ENCODE results near the gene NCOA7. TPM values are rescaled to one million over a fixed set of nuclear protein-coding genes. Genes with fewer than 3 reads are reported as not detected.

NCOA7 gene
- total and polyA plus RNA-seq, 9 of the 15 experiments (the other 6 are each of a cell fraction or from before 2014, with no cell fraction given) = 5.8 to 14.6 (median 9.3) TPM

- no peak for TF ChIP-seq PTRF (tag; IDR thresholded peaks at IDR 0.05)
- TF ChIP-seq ZNF609 (CRISPR knock-in tag; IDR thresholded peaks at IDR 0.05; ENCODE audit: borderline replicate concordance) = no peak; the same call in 1 of the 2 replicates
- TF ChIP-seq SPI1 (IDR thresholded peaks at IDR 0.05; ENCODE audit: borderline replicate concordance, low read depth, low read length) = peak; percentile 56; the same call in 1 of the 2 replicates
- TF ChIP-seq RBM34 (IDR thresholded peaks at IDR 0.05; ENCODE audit: borderline replicate concordance, insufficient read depth, low read length) = no peak
- TF ChIP-seq TAF15 (IDR thresholded peaks at IDR 0.05; ENCODE audit: low read depth, low read length) = no peak
- no peak for TF ChIP-seq XRCC3 (IDR thresholded peaks at IDR 0.05)
- TF ChIP-seq MLX (CRISPR knock-in tag; conservative IDR thresholded peaks at IDR 0.05) = no peak
- TF ChIP-seq SIN3A (IDR thresholded peaks at IDR 0.05; ENCODE audit: borderline replicate concordance in 2 of 2, control insufficient read depth in 1 of 2, low read depth in 2 of 2, low read length in 2 of 2) = peak in 1 of 2 experiments; percentile 69; a peak in 1 of 4 replicates
- peak; percentile 87 for TF ChIP-seq HMGN3 (IDR thresholded peaks at IDR 0.05; ENCODE audit: borderline replicate concordance, extremely low read depth, insufficient read length, low read depth, low read length)
- peak; percentile 84 for TF ChIP-seq NCOA6 (IDR thresholded peaks at IDR 0.05)
- TF ChIP-seq BACH1 (tag; IDR thresholded peaks at IDR 0.05) = no peak
- peak; percentile 89 for TF ChIP-seq POLR2H (tag; IDR thresholded peaks at IDR 0.05; ENCODE audit: low read depth)
- TF ChIP-seq KLF13 (tag; IDR thresholded peaks at IDR 0.05; ENCODE audit: borderline replicate concordance, low read depth) = peak; percentile 72
- TF ChIP-seq TCF7 (IDR thresholded peaks at IDR 0.05; ENCODE audit: borderline replicate concordance) = peak; percentile 99
- TF ChIP-seq MTF1 (CRISPR knock-in tag; IDR thresholded peaks at IDR 0.05; ENCODE audit: borderline replicate concordance) = no peak
- TF ChIP-seq SRSF9 (IDR thresholded peaks at IDR 0.05; ENCODE audit: borderline replicate concordance, low read depth, low read length) = no peak
- TF ChIP-seq KAT8 (IDR thresholded peaks at IDR 0.05; ENCODE audit: low read depth) = no peak
- TF ChIP-seq ZNF217 (CRISPR knock-in tag; IDR thresholded peaks at IDR 0.05) = no peak
- peak in 1 of 2 experiments; percentile 62; a peak in 1 of 4 replicates for TF ChIP-seq TRIM24 (IDR thresholded peaks at IDR 0.05)
- TF ChIP-seq MAX (CRISPR knock-in tag; IDR thresholded peaks at IDR 0.05) = peak; percentile 87
- no peak for TF ChIP-seq MAFG (tag; conservative IDR thresholded peaks at IDR 0.05)
- peak; percentile 90 for TF ChIP-seq RBFOX2 (IDR thresholded peaks at IDR 0.05; ENCODE audit: low read depth, low read length)
Observed at GRCh38 chr6:125956506-125957390, 166.0 kb downstream of the NCOA7 start, which contains the start of gene HINT3 (continued).
